ENCODE data around the gene ZNF385B.

ZNF385B gene

DNA sequence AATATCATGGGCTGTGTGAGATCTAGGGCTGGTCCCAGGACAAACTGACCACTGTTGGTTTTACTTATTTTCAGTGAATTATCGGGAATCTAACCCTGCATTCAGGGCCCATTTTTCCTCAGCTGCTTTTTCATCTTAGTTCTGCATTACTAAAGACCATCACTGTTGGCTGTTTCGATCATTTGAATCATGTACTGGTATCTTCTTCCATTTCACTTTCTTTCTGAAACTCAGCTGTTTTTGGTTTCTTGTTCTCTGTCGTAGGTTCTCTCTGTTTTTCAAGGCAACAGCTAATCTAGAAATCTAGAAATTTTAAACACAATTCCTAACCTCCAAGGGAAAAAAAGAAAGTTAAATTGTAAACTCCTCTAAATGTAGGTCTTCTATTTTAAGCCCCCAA, 436.8 kb downstream of the ZNF385B start:
- Histone ChIP-seq H3K18ac (ENCODE audit: low read length) (no peak overlapping the region), H3K4ac (ENCODE audit: low read depth, low read length) (no peak overlapping the region), H4K8ac (ENCODE audit: low read depth, low read length) (no peak overlapping the region), H3K9me3 (ENCODE audit: insufficient read depth, low read depth, low read length) (no peaks in the 10 kb centered on the region), H3K79me1 (ENCODE audit: low read length) (no peaks in the 10 kb centered on the region), H2BK120ac (ENCODE audit: insufficient read depth, low read length, poor library complexity) (no peak overlapping the region), H2AFZ (ENCODE audit: insufficient read depth, low read length, poor library complexity) (no peak overlapping the region), H2AK5ac (ENCODE audit: low read length) (no peak overlapping the region), H4K91ac (ENCODE audit: low read depth, low read length) (no peak overlapping the region), H3K23ac (ENCODE audit: low read length) (no peak overlapping the region), H3K14ac (ENCODE audit: low read length) (no peak overlapping the region), H4K12ac (ENCODE audit: low read depth, low read length) (no peak overlapping the region), H3K4me2 (ENCODE audit: low read length) (no peak overlapping the region), H3K27me3 (ENCODE audit: insufficient read depth, low read length) (no peaks in the 10 kb centered on the region), H3K36me3 (ENCODE audit: control insufficient read depth in 1 of 2, insufficient read depth in 2 of 2, low read length in 2 of 2) (no peaks in the 10 kb centered on the region), H3K9ac (ENCODE audit: low read length) (no peak overlapping the region), H3K4me3 (ENCODE audit: low read depth, low read length) (no peak overlapping the region), H3K79me2 (ENCODE audit: control insufficient read depth, insufficient read depth, low read length, poor library complexity) (no peaks in the 10 kb centered on the region), H2BK12ac (ENCODE audit: low read length) (no peak overlapping the region), H3K4me1 (ENCODE audit: control insufficient read depth in 1 of 2, insufficient read depth in 2 of 2, low read length in 2 of 2) (no peaks in the 10 kb centered on the region), H3K27ac (ENCODE audit: low read depth, low read length) (no peak overlapping the region), H2BK5ac (ENCODE audit: low read depth, low read length, poor library complexity) (no peak overlapping the region)
- no CpG with 5 or more reads among the region's 3 CpGs for WGBS (ENCODE audit: extremely low coverage, insufficient coverage, insufficient read length)
- no peak for DNase-seq

DNA sequence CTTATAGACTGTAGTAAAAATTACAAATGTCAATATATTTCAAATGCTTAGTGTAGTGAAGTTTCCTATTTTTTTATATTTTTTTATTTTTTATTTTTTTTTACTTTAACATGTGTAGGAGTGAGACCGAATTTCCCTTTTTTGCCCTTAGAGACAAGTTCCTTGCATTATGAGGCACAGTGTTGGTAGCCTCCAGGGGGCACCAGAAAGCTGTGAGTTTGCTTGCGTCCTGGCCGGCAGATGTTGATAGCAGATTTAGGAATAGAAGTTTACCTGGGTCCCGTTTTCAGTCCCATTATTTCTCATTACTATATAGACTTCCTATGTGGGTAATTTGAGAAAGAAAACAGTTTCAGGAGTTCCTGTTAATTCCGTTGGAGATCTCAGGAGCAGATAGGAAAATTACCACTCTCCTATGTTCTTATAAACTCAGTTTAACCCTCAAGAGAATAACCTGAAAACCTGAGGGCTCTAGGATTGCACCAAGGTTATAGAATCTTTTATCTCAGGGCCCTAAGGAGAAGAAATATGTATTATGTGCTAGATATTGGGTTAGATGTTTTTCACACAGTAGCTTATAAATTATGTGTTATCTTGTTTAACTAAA, 439.3 kb downstream of the ZNF385B start:
- Histone ChIP-seq H3K27me3 (ENCODE audit: insufficient read depth, low read length) (no peaks in the 10 kb centered on the region), H4K8ac (ENCODE audit: low read depth, low read length) (no peak overlapping the region), H3K4me1 (ENCODE audit: control insufficient read depth in 1 of 2, insufficient read depth in 2 of 2, low read length in 2 of 2) (no peaks in the 10 kb centered on the region), H3K9ac (ENCODE audit: low read length) (no peak overlapping the region), H3K14ac (ENCODE audit: low read length) (no peak overlapping the region), H3K4me2 (ENCODE audit: low read length) (no peak overlapping the region), H3K18ac (ENCODE audit: low read length) (no peak overlapping the region), H3K4me3 (ENCODE audit: low read depth, low read length) (no peak overlapping the region), H3K27ac (ENCODE audit: low read depth, low read length) (no peak overlapping the region), H2BK5ac (ENCODE audit: low read depth, low read length, poor library complexity) (no peak overlapping the region), H3K23ac (ENCODE audit: low read length) (no peak overlapping the region), H2BK120ac (ENCODE audit: insufficient read depth, low read length, poor library complexity) (no peak overlapping the region), H3K9me3 (ENCODE audit: insufficient read depth, low read depth, low read length) (no peaks in the 10 kb centered on the region), H2BK12ac (ENCODE audit: low read length) (no peak overlapping the region), H3K36me3 (ENCODE audit: control insufficient read depth in 1 of 2, insufficient read depth in 2 of 2, low read length in 2 of 2) (no peaks in the 10 kb centered on the region), H3K4ac (ENCODE audit: low read depth, low read length) (no peak overlapping the region), H3K79me2 (ENCODE audit: control insufficient read depth, insufficient read depth, low read length, poor library complexity) (no peaks in the 10 kb centered on the region), H4K91ac (ENCODE audit: low read depth, low read length) (no peak overlapping the region), H3K79me1 (ENCODE audit: low read length) (no peaks in the 10 kb centered on the region), H4K12ac (ENCODE audit: low read depth, low read length) (no peak overlapping the region), H2AFZ (ENCODE audit: insufficient read depth, low read length, poor library complexity) (no peak overlapping the region), H2AK5ac (ENCODE audit: low read length) (no peak overlapping the region)
- DNase-seq, result peak; percentile 66 to 85
- no CpG with 5 or more reads among the region's 5 CpGs for WGBS (ENCODE audit: extremely low coverage, insufficient coverage, insufficient read length)

DNA sequence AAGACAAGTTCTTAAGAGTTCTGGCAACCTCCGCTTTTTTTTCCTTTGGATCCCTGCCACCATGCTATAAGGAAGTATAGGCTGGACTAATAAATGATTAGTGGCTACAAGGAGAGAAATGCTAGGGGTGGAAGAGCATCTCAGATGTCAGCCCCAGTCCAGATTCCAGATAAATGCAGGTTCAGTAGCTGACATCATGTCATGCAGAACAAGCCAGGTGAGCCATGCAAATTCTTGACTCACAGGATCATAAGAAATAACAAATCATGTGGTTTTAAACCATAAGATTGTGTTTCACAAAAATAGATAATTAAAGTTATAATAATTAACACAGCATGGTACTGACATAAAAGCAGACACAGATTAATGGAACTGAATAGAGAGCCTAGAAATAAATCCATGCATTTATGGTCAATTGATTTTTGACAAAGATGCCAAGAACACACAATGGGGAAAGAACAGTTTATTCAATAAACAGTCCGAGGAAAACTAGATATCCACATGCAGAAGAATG, 443.9 kb downstream of the ZNF385B start:
- H3K36me3 ChIP-seq (ENCODE audit: control insufficient read depth in 1 of 2, insufficient read depth in 2 of 2, low read length in 2 of 2), result no peaks in the 10 kb centered on the region
- H3K27ac ChIP-seq (ENCODE audit: low read depth, low read length), result no peak overlapping the region
- no peak overlapping the region for H4K12ac ChIP-seq (ENCODE audit: low read depth, low read length)
- no peak overlapping the region for H3K18ac ChIP-seq (ENCODE audit: low read length)
- no peaks in the 10 kb centered on the region for H3K4me1 ChIP-seq (ENCODE audit: control insufficient read depth in 1 of 2, insufficient read depth in 2 of 2, low read length in 2 of 2)
- H3K4ac ChIP-seq (ENCODE audit: low read depth, low read length), result no peak overlapping the region
- H2AFZ ChIP-seq (ENCODE audit: insufficient read depth, low read length, poor library complexity), result no peak overlapping the region
- DNase-seq, result no peak
- H2BK5ac ChIP-seq (ENCODE audit: low read depth, low read length, poor library complexity), result no peak overlapping the region
- H3K27me3 ChIP-seq (ENCODE audit: insufficient read depth, low read length), result no peaks in the 10 kb centered on the region
- no peak overlapping the region for H2BK12ac ChIP-seq (ENCODE audit: low read length)
- no peak overlapping the region for H3K9ac ChIP-seq (ENCODE audit: low read length)
- no peaks in the 10 kb centered on the region for H3K79me2 ChIP-seq (ENCODE audit: control insufficient read depth, insufficient read depth, low read length, poor library complexity)
- no peak overlapping the region for H2AK5ac ChIP-seq (ENCODE audit: low read length)
- H3K14ac ChIP-seq (ENCODE audit: low read length), result no peak overlapping the region
- no peak overlapping the region for H4K8ac ChIP-seq (ENCODE audit: low read depth, low read length)
- H3K23ac ChIP-seq (ENCODE audit: low read length), result no peak overlapping the region
- no peak overlapping the region for H2BK120ac ChIP-seq (ENCODE audit: insufficient read depth, low read length, poor library complexity)
- H3K4me2 ChIP-seq (ENCODE audit: low read length), result no peak overlapping the region
- no peak overlapping the region for H4K91ac ChIP-seq (ENCODE audit: low read depth, low read length)
- H3K4me3 ChIP-seq (ENCODE audit: low read depth, low read length), result no peak overlapping the region
- WGBS (ENCODE audit: extremely low coverage, insufficient coverage, insufficient read length), result no CpG with 5 or more reads among the region's 2 CpGs
- H3K79me1 ChIP-seq (ENCODE audit: low read length), result no peaks in the 10 kb centered on the region
- H3K9me3 ChIP-seq (ENCODE audit: insufficient read depth, low read depth, low read length), result no peaks in the 10 kb centered on the region

DNA sequence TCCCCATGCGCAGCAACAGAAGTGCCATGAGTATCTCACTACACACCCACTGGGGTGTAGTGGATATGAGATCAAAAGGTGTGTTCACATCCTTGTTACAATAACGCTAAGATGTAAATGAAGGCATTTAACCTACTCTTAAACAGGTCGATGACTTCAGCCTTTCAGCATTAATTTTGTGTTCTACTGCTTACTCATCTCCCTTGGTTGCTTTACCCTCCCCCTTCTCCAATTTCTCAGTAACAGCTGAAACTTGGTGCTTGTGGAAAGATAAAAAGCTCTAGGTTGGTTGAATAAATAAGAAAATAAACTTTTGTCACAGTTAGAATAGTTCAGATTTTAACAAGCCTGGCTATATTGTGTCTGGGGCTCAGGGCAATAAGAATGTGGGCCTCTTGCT, 449.3 kb downstream of the ZNF385B start:
- Histone ChIP-seq H3K18ac (ENCODE audit: low read length) (no peak overlapping the region), H3K36me3 (ENCODE audit: control insufficient read depth in 1 of 2, insufficient read depth in 2 of 2, low read length in 2 of 2) (no peaks in the 10 kb centered on the region), H3K79me2 (ENCODE audit: control insufficient read depth, insufficient read depth, low read length, poor library complexity) (no peaks in the 10 kb centered on the region), H2AK5ac (ENCODE audit: low read length) (no peak overlapping the region), H3K9ac (ENCODE audit: low read length) (no peak overlapping the region), H3K4ac (ENCODE audit: low read depth, low read length) (no peak overlapping the region), H3K9me3 (ENCODE audit: insufficient read depth, low read depth, low read length) (no peaks in the 10 kb centered on the region), H4K91ac (ENCODE audit: low read depth, low read length) (no peak overlapping the region), H4K12ac (ENCODE audit: low read depth, low read length) (no peak overlapping the region), H2BK12ac (ENCODE audit: low read length) (no peak overlapping the region), H3K23ac (ENCODE audit: low read length) (no peak overlapping the region), H3K79me1 (ENCODE audit: low read length) (no peaks in the 10 kb centered on the region), H3K14ac (ENCODE audit: low read length) (no peak overlapping the region), H3K4me1 (ENCODE audit: control insufficient read depth in 1 of 2, insufficient read depth in 2 of 2, low read length in 2 of 2) (no peaks in the 10 kb centered on the region), H2BK5ac (ENCODE audit: low read depth, low read length, poor library complexity) (no peak overlapping the region), H2BK120ac (ENCODE audit: insufficient read depth, low read length, poor library complexity) (no peak overlapping the region), H2AFZ (ENCODE audit: insufficient read depth, low read length, poor library complexity) (no peak overlapping the region), H3K4me2 (ENCODE audit: low read length) (no peak overlapping the region), H3K27ac (ENCODE audit: low read depth, low read length) (no peak overlapping the region), H4K8ac (ENCODE audit: low read depth, low read length) (no peak overlapping the region), H3K4me3 (ENCODE audit: low read depth, low read length) (no peak overlapping the region), H3K27me3 (ENCODE audit: insufficient read depth, low read length) (no peaks in the 10 kb centered on the region)
- DNase-seq, result no peak
- WGBS (ENCODE audit: extremely low coverage, insufficient coverage, insufficient read length), result no CpG with 5 or more reads among the region's 3 CpGs
